Nephron (organoid): Measurements from ENCODE around the gene AFF2.

Experiments
- H3K27ac Mint-ChIP-seq, 3 experiments: 2 replicates each; pipeline ENCODE4 v1.8.0; 2020; ENCODE audit warnings: mixed read lengths in 3 of 3, mild to moderate bottlenecking in 2 of 3, moderate library complexity in 1 of 3
- H3K27me3 Mint-ChIP-seq: 2 replicates; pipeline ENCODE4 v1.8.0; 2021; ENCODE audit warnings: low read depth, mild to moderate bottlenecking, moderate library complexity, mixed read lengths
- H3K36me3 Mint-ChIP-seq: 2 replicates; pipeline ENCODE4 v1.8.0; 2020; ENCODE audit warnings: low read depth, mixed read lengths
- H3K4me1 Mint-ChIP-seq: 2 replicates; pipeline ENCODE4 v1.8.0; 2020; ENCODE audit warnings: mixed read lengths
- H3K4me3 Mint-ChIP-seq, 3 experiments: 2 replicates each; pipeline ENCODE4 v1.8.0; 2020; ENCODE audit warnings: mild to moderate bottlenecking in 3 of 3, mixed read lengths in 3 of 3, moderate library complexity in 2 of 3
- H3K9me3 Mint-ChIP-seq: 2 replicates; pipeline ENCODE4 v1.8.0; 2020; ENCODE audit warnings: mixed read lengths
- TF ChIP-seq, protein P1 (sequence below), 3 experiments: fragments of 200-600 bp; sonication (generic); IDR thresholded peaks; one replicate each; pipeline ENCODE4 v1.5.0; 2021; ENCODE audit warnings: antibody characterized with exemption in 3 of 3; ENCODE audit not compliant: unreplicated experiment in 3 of 3

AFF2 gene

DNA sequence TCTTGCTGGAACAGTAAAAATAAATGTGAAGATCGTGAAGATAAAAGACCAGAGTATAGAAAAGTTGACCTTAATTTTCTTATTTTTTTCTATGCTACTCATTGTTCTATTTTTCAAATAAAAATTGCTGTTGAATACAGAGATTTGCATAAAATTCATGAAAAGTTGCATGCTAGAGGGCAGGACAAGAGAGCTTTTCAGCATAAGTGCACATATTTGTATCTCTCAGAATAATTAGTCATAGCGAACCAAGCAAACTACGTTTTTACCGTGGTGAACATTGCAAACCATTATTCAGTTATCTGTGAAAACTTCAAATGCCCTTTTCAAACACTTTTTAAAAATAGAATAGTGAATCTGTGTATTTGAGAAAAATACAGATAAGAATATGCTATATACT, 26.4 kb upstream of the AFF2 start:
- Mint-ChIP-seq H3K9me3 (peaks cover 2% of the 10 kb centered on the region), H3K27ac (peak overlapping the region in 1 of 3 experiments; percentile 3)

DNA sequence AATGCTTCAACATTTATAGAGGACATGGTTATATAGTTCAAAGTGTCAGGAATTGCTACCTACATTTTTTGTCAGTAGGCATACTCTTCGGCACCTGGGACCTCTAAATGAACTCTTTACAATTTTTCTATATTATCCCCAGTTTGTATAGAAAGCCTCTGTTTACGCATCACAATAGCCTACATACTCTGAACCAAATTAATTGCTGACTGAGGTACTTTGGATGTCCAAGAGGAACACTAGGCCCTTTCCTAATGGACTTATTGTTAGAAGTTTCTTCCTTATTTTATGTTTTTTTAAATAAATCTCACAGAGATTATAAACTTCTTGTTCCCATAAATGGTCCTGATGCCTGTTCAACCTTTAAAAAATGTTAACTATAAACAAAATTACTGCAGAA, 8.4 kb upstream of the AFF2 start:
- no peaks in the 10 kb centered on the region for H3K36me3 Mint-ChIP-seq

More for the DNA sequence above, 26.4 kb upstream of the AFF2 start:
- Mint-ChIP-seq H3K4me1 (peaks cover 5% of the 10 kb centered on the region), H3K4me3 (no peak overlapping the region), H3K27me3 (no peaks in the 10 kb centered on the region), H3K36me3 (no peaks in the 10 kb centered on the region)
- TF ChIP-seq, protein P1, sequence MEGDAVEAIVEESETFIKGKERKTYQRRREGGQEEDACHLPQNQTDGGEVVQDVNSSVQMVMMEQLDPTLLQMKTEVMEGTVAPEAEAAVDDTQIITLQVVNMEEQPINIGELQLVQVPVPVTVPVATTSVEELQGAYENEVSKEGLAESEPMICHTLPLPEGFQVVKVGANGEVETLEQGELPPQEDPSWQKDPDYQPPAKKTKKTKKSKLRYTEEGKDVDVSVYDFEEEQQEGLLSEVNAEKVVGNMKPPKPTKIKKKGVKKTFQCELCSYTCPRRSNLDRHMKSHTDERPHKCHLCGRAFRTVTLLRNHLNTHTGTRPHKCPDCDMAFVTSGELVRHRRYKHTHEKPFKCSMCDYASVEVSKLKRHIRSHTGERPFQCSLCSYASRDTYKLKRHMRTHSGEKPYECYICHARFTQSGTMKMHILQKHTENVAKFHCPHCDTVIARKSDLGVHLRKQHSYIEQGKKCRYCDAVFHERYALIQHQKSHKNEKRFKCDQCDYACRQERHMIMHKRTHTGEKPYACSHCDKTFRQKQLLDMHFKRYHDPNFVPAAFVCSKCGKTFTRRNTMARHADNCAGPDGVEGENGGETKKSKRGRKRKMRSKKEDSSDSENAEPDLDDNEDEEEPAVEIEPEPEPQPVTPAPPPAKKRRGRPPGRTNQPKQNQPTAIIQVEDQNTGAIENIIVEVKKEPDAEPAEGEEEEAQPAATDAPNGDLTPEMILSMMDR (IDR thresholded peaks at IDR 0.05; ENCODE audit: unreplicated experiment in 3 of 3): no peak

DNA sequence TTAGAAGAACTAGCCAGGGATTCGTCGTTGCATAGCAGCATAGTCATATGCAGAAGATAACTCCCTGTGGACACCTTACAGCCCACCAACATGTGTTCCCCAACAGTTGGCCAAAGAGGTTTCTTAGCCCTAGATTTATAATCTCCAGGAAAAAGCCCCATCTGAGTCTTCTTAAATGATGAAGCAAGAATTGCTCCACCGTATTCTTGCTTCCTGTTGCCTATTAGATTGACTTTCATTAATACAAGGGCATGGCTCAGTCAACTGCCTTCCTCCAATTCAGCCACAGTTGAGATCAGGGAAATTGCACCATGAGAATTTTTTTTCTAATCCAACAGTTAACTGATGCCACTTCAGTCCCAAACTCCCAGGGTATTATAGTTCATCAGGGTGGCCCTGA, 5.2 kb upstream of the AFF2 start:
- H3K36me3 Mint-ChIP-seq: no peaks in the 10 kb centered on the region
- no peaks in the 10 kb centered on the region for H3K4me1 Mint-ChIP-seq
- peaks cover 2% of the 10 kb centered on the region for H3K9me3 Mint-ChIP-seq
- H3K27me3 Mint-ChIP-seq: peaks cover 11% of the 10 kb centered on the region
- no peak overlapping the region for H3K27ac Mint-ChIP-seq
- H3K4me3 Mint-ChIP-seq: no peak overlapping the region
- TF ChIP-seq, protein P1 (IDR thresholded peaks at IDR 0.05; ENCODE audit: unreplicated experiment in 3 of 3): no peak

More for the DNA sequence above, 8.4 kb upstream of the AFF2 start:
- H3K27me3 Mint-ChIP-seq: no peaks in the 10 kb centered on the region
- no peak overlapping the region for H3K27ac Mint-ChIP-seq
- H3K4me3 Mint-ChIP-seq: no peak overlapping the region
- TF ChIP-seq, protein P1 (IDR thresholded peaks at IDR 0.05; ENCODE audit: unreplicated experiment in 3 of 3): no peak
- no peaks in the 10 kb centered on the region for H3K4me1 Mint-ChIP-seq
- peaks cover 2% of the 10 kb centered on the region for H3K9me3 Mint-ChIP-seq

DNA sequence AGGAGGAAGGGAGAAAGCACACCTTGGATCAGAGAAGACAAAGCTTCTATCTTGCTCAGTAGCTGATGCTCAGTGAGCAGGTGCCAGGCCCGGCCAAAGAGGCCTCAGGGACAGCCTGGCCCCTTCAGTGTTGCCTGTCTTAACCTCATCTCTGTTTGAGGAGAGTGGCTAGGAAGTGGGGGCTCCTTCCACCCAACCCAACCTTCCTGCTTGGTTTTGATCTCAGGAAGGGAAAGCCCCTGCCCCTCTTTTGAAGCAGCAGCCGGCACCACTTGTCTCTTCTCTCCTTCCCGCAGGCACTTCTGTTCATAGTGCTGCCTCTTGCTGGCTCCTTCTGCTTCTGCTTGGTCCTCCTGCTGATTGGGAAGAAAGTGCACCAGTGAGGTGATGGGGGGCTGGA, 2.4 kb upstream of the AFF2 start:
- Mint-ChIP-seq H3K27me3 (peaks cover 22% of the 10 kb centered on the region), H3K4me3 (no peak overlapping the region), H3K36me3 (no peaks in the 10 kb centered on the region), H3K9me3 (peaks cover 3% of the 10 kb centered on the region), H3K4me1 (no peaks in the 10 kb centered on the region), H3K27ac (no peak overlapping the region)
- TF ChIP-seq, protein P1 (IDR thresholded peaks at IDR 0.05; ENCODE audit: unreplicated experiment in 3 of 3): no peak

DNA sequence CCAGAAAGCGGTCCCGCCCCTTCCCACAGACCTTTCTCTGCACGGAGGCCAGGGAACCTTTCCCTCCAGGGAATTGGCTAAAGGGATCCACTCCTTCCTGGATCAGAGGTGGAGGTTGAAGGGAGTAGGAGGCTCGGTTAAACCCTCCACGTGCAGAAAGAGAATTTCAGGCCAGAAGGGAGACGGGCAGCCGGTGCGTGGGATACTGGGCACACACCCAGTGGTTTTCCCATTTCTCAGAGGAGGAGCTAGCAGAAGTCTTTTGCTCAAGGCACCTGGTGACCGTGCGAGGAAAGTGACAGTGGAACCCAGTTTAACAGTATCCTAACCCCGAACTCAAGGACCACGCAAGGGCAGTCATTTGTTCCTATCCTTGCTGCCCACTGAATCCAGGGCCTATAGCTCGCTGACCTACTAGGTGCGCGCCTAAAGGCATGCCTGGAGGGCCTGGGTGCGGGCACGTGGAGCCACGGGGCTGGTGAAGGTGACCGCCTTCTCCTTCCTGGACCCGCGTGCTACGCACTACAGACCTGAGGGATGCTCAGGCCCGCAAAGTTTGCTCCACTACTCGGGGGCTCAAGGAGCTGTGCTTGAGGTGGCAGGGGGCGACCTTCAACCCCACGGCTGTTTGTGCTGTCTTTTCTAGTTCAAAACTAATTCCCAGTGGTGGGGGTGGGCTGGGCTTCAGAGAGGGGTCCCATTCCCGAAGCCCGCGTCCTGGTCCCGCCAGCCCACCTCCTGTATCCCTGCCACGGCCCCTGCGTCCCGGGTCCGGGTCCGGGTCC, 587 bp upstream of the AFF2 start:
- H3K27ac Mint-ChIP-seq: peak overlapping the region in 1 of 3 experiments; percentile 41
- peak overlapping the region; percentile 69 to 80 (median 75) for H3K4me3 Mint-ChIP-seq
- H3K9me3 Mint-ChIP-seq: peaks cover 3% of the 10 kb centered on the region
- TF ChIP-seq, protein P1 (IDR thresholded peaks at IDR 0.05; ENCODE audit: unreplicated experiment in 3 of 3): no peak
- H3K27me3 Mint-ChIP-seq: peaks cover 32% of the 10 kb centered on the region
- no peaks in the 10 kb centered on the region for H3K36me3 Mint-ChIP-seq
- H3K4me1 Mint-ChIP-seq: no peaks in the 10 kb centered on the region
